Kidney (tissue), 14 donors: ENCODE data around the gene SPC25. TPM values are rescaled to one million over a fixed set of nuclear protein-coding genes. Genes with fewer than 3 reads are reported as not detected.

Experiments used
- DNase-seq, 5 donors: peaks; one replicate each; pipeline ENCODE4 v3.0.0-alpha.2; 2013 to 2020
- FAIRE-seq: peaks from 2 replicates; lab custom pipeline; 2012; peaks lifted over from hg19 to GRCh38; lab: Jason Lieb, UNC
- H3K27ac ChIP-seq, 2 donors: one replicate each; pipeline ENCODE4 v1.7.0; 2013; ENCODE audit warnings: low read depth in 2 of 2, low read length in 2 of 2, inconsistent platforms in 1 of 2
- H3K27me3 ChIP-seq: one replicate; pipeline ENCODE4 v1.7.1; 2013; ENCODE audit warnings: low read length, inconsistent platforms; ENCODE audit not compliant: control insufficient read depth, insufficient read depth
- H3K36me3 ChIP-seq, 3 donors: one replicate each; pipeline versions ENCODE4 v1.7.0 to v1.7.1; 2013; ENCODE audit warnings: low read length in 3 of 3, control low read depth in 1 of 3, inconsistent platforms in 1 of 3; ENCODE audit not compliant: insufficient read depth in 3 of 3, control insufficient read depth in 2 of 3
- H3K4me1 ChIP-seq, 3 donors: one replicate each; pipeline versions ENCODE4 v1.7.0 to v1.7.1; 2013; ENCODE audit warnings: low read length in 3 of 3, inconsistent platforms in 1 of 3, low read depth in 1 of 3; ENCODE audit not compliant: control insufficient read depth in 2 of 3, insufficient read depth in 2 of 3
- H3K4me3 ChIP-seq, 3 donors: one replicate each; pipeline versions ENCODE4 v1.7.0 to v1.8.1; 2013; ENCODE audit warnings: low read length in 3 of 3, control low read depth in 1 of 3, inconsistent platforms in 1 of 3
- H3K9ac ChIP-seq, 3 donors: one replicate each; pipeline versions ENCODE4 v1.7.0 to v1.7.1; 2013; ENCODE audit warnings: low read length in 3 of 3, control low read depth in 1 of 3, inconsistent platforms in 1 of 3
- H3K9me3 ChIP-seq, 3 donors: one replicate each; pipeline versions ENCODE4 v1.7.0 to v1.7.1; 2013; ENCODE audit warnings: low read length in 3 of 3, control low read depth in 1 of 3, inconsistent platforms in 1 of 3; ENCODE audit not compliant: control insufficient read depth in 2 of 3, insufficient read depth in 1 of 3
- intact Hi-C: fragments of 100-400 bp; cut with DNase I; formaldehyde crosslinking; loops from one replicate; pipeline ENCODE4 v1.11.1; 2022
- polyA plus RNA-seq: library from polyadenylated mRNA; stranded (reverse); fragments of 350-450 nt; fragmentation: Illumina TruSeq; extraction: RNeasy Lipid Tissue Mini Kit (QIAGEN cat#74804); gene quantifications from one replicate; pipeline ENCODE4 v1.2.3, GENCODE V29; 2014; ENCODE audit warnings: low read depth, low replicate concordance; ENCODE audit not compliant: insufficient read depth
- total RNA-seq: library from RNA; stranded (reverse); fragmentation: NEBNext Ultra II Directional; extraction: Animal tissue kit (Norgen Biotek cat#: 25700); gene quantifications from one replicate; pipeline ENCODE4 v1.2.1, GENCODE V29; 2021
- TF ChIP-seq, protein P1 (sequence below): IDR thresholded peaks from 3 replicates; pipeline ENCODE4 v1.5.1; 2012; ENCODE audit warnings: mild to moderate bottlenecking, moderate library complexity, borderline replicate concordance; ENCODE audit not compliant: insufficient read depth; ENCODE audit errors: extremely low read depth
- donor health status: control.
- donor health status: control.
- donor health status: control.
- donor health status: control.
- donor health status: control.
- donor health status: DM: yes; HTN: yes; CAD: no.
- donor health status: Normal renal cell carcinoma (clear cell type).

SPC25 gene
- total and polyA plus RNA-seq, 2 donors from 2014 or later: 0.79 TPM; not detected in 1

DNA sequence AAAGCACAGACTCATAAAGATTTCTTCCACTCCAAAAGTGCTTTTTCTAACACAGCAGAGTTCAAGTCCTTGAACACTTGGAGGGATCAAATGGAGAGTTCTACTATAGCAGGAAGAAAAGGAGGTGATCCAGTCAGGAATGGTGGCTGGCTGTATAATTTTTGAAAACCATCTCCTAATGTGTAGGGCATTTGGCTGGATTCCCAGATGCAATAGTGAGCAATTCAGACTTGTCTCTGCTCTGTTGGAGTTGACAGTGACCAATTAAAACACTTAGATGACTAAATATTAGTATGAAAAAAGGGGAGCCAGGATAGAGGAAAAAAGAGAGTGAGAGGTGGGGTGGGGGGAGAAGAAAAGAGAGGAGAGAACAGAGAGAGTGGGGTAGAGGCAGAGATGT, 5.5 kb upstream of the SPC25 start:
- Histone ChIP-seq H3K27ac (no peak overlapping the region), H3K4me3 (no peak overlapping the region), H3K27me3 (no peaks in the 10 kb centered on the region), H3K4me1 (no peaks in the 10 kb centered on the region), H3K9ac (no peak overlapping the region), H3K9me3 (no peaks in the 10 kb centered on the region), H3K36me3 (no peaks in the 10 kb centered on the region)
- FAIRE-seq (no peak), DNase-seq (no peak)
- intact Hi-C loops: no loop called here
- TF ChIP-seq, protein P1, sequence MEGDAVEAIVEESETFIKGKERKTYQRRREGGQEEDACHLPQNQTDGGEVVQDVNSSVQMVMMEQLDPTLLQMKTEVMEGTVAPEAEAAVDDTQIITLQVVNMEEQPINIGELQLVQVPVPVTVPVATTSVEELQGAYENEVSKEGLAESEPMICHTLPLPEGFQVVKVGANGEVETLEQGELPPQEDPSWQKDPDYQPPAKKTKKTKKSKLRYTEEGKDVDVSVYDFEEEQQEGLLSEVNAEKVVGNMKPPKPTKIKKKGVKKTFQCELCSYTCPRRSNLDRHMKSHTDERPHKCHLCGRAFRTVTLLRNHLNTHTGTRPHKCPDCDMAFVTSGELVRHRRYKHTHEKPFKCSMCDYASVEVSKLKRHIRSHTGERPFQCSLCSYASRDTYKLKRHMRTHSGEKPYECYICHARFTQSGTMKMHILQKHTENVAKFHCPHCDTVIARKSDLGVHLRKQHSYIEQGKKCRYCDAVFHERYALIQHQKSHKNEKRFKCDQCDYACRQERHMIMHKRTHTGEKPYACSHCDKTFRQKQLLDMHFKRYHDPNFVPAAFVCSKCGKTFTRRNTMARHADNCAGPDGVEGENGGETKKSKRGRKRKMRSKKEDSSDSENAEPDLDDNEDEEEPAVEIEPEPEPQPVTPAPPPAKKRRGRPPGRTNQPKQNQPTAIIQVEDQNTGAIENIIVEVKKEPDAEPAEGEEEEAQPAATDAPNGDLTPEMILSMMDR: no peak

DNA sequence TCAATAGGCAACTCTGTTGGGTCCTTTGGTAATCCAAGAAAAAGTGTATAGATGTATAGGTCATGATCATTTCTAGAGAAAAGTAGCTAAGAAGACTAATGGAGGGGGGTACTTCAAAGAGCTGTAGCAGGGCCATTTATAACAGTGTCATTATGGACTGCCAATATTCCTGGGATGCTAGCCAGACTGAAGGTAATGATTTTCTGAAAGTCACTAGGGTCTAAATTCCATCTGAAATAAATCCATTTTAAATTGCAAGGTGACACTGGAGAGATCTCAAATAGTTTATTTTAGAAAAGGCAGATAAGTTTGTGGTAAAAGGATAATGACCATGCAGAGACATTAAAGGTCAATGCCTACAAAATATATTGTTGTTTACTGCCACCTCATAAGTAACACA, 4.5 kb upstream of the SPC25 start:
- no peak for FAIRE-seq
- H3K9ac ChIP-seq: no peak overlapping the region

DNA sequence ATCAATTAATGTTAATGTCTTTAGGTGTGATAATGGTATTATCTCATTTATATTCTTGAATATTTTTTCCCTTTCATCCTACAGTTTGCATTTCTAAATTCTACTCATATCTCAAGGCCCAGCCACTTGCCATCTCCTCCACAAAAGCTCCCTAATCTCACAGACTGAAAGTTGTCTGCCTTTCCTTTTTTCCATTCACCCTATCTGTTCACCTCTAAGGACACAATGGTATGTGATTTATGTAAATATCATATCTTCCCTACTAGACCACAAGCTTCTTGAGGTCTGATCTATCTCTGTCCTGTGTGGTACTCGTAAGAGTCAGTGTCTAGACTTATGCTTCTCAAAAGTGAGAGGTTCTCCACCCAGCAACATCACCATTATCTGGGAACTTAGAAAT, 3.9 kb upstream of the SPC25 start:
- H3K27ac ChIP-seq: no peak overlapping the region
- DNase-seq (no peak), FAIRE-seq (no peak)
- H3K4me3 ChIP-seq: no peak overlapping the region
- TF ChIP-seq, protein P1: no peak
- H3K9me3 ChIP-seq: no peaks in the 10 kb centered on the region
- H3K27me3 ChIP-seq: no peaks in the 10 kb centered on the region
- intact Hi-C loops: no loop called here
- H3K4me1 ChIP-seq: peaks cover 0 to 3% (median 0%) of the 10 kb centered on the region in 3 donors
- no peaks in the 10 kb centered on the region for H3K36me3 ChIP-seq
- no peak overlapping the region for H3K9ac ChIP-seq

More for the DNA sequence above, 4.5 kb upstream of the SPC25 start:
- H3K9me3 ChIP-seq: no peaks in the 10 kb centered on the region
- H3K36me3 ChIP-seq: no peaks in the 10 kb centered on the region
- peaks cover 0 to 3% (median 0%) of the 10 kb centered on the region in 3 donors for H3K4me1 ChIP-seq
- H3K27ac ChIP-seq: no peak overlapping the region
- no peak for DNase-seq
- no peaks in the 10 kb centered on the region for H3K27me3 ChIP-seq
- no peak overlapping the region for H3K4me3 ChIP-seq
- TF ChIP-seq, protein P1: no peak
- intact Hi-C loops: no loop called here

DNA sequence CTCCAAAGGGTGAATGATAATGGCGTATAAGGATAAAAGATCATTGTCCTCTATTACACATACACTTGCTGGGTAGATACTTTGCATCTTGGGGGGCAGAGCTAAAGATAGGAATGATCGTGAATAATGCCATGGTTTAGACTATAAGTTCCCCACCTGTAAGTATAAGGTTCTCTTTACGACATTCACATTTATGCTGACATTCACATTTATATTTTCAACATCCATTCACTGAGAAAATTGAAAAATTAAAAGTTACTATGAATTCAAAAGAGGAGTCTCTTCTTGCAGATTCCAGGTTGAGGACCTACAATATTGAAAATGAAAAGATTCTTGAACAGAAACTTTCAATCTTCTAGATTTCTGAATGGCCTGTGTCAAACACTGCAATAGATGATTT, 2.1 kb upstream of the SPC25 start:
- intact Hi-C loops: no loop called here
- H3K4me3 ChIP-seq: no peak overlapping the region
- no peak for DNase-seq
- no peaks in the 10 kb centered on the region for H3K9me3 ChIP-seq
- no peak overlapping the region for H3K9ac ChIP-seq
- peaks cover 0 to 3% (median 0%) of the 10 kb centered on the region in 3 donors for H3K4me1 ChIP-seq
- TF ChIP-seq, protein P1: no peak
- H3K36me3 ChIP-seq: no peaks in the 10 kb centered on the region
- H3K27ac ChIP-seq: no peak overlapping the region
- FAIRE-seq: no peak
- no peaks in the 10 kb centered on the region for H3K27me3 ChIP-seq
